GM12875 (cell line): ENCODE results near the gene GPRIN1.
"Not testable (repeated sequence)": the region's sequence is repeated elsewhere in the genome, so short reads cannot be mapped to it uniquely, and the experiment has no call there.

ENCODE experiments used
- H3K4me3 ChIP-seq: one replicate; pipeline ENCODE4 v1.5.1; 2011; ENCODE audit warnings: low read depth, low read length, control low read depth
- CTCF ChIP-seq: IDR thresholded peaks from 2 replicates; pipeline ENCODE4 v1.5.1; 2011; ENCODE audit warnings: low read depth, mild to moderate bottlenecking, control low read depth, inconsistent platforms, low read length, moderate library complexity, borderline replicate concordance; ENCODE audit not compliant: insufficient read depth

GPRIN1 gene

DNA sequence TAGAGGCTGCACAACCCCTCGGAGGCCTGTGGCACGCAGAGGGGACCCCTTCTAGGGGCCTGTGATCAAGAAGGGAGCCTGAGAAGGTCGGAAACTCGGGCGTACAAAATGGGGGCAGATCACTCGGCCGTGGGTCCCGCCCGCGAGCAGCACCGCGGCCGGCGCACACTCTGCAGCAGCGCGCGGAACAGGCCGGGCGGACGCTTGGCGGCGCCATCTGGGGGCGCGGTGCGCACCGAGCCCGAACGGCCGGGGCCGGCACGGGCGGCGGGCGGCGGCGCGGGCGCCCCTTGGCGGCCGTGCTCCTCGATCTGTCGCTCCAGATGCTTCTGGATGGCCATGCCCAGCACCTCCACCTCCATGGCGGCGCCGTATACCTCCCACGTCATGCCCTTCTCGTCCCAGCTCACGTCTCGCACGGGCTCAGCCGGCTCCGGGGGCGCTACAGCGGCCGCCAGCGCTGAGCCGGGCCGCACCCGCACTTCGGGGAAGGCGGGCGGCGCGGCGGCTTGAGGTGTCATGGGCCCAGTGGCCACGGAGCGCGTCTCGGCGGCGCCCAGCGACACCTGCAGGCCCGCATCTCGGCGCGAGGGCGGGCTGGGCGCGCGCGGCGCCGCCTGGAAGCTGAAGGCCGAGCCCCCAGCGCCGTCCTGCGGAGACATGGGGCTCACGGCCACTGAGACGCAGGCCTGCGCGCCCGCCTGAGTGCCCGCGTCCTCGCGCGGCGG is 13.1 kb downstream of the GPRIN1 start:
- H3K4me3 ChIP-seq: no peak overlapping the region
- peak; percentile 23; the same call in 1 of the 2 replicates for TF ChIP-seq CTCF

- TF ChIP-seq CTCF: no peak
Observed at GRCh38 chr5:176596069-176596644, 13.8 kb downstream of the GPRIN1 start.

DNA sequence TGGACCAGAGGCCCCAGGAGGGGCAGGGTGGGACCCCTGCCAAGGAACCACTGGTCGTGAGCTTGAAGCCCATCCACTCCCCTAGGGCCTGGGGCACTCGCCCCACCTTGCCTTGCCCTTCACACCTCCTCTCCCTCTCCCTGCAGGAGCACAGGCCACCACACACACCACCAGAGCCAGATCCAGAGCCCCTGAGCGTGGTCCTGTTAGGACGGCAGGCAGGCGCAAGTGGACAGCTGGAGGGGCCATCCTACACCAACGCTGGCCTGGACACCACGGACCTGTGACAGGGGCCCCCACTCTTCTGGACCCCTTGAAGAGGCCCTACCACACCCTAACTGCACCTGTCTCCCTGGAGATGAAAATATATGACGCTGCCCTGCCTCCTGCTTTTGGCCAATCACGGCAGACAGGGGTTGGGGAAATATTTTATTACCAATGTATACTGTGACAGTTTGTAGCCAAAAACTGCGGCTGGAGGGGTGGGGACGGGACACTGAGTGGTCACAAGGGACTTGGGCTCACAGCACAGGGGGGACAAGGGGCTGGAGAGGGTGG is 14.5 kb downstream of the GPRIN1 start:
- no peak for TF ChIP-seq CTCF
- H3K4me3 ChIP-seq: no peak overlapping the region

More at GRCh38 chr5:176596069-176596644, 13.8 kb downstream of the GPRIN1 start:
- no peak overlapping the region for H3K4me3 ChIP-seq

- TF ChIP-seq CTCF: no peak
Observed at GRCh38 chr5:176594554-176594953, 15.4 kb downstream of the GPRIN1 start.

GRCh38 chr5:176593273-176593869 is 16.6 kb downstream of the GPRIN1 start:
- H3K4me3 ChIP-seq: no peak overlapping the region
- no peak for TF ChIP-seq CTCF

More at GRCh38 chr5:176594554-176594953, 15.4 kb downstream of the GPRIN1 start:
- no peak overlapping the region for H3K4me3 ChIP-seq

GRCh38 chr5:176592573-176592972 is 17.4 kb downstream of the GPRIN1 start:
- H3K4me3 ChIP-seq: no peak overlapping the region
- no peak for TF ChIP-seq CTCF

DNA sequence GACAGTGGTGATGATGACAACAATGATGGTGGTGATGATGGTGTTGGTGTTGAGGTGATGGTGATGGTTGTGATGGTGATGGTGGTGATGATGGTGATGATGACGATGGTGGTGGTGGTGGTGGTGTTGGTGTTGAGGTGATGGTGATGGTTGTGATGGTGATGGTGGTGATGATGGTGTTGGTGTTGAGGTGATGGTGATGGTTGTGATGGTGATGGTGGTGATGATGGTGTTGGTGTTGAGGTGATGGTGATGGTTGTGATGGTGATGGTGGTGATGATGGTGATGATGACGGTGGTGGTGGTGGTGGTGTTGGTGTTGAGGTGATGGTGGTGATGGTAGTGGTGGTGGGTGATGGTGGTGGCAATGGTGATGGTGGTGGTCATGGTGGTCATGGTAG is 18.3 kb downstream of the GPRIN1 start:
- H3K4me3 ChIP-seq: not testable (repeated sequence)
